Measurements from ENCODE around the gene TNRC18. TPM values are rescaled to one million over a fixed set of nuclear protein-coding genes. Genes with fewer than 3 reads are reported as not detected.

TNRC18 gene
- total RNA-seq, 1 donor from 2014 or later = 43.3 TPM

DNA sequence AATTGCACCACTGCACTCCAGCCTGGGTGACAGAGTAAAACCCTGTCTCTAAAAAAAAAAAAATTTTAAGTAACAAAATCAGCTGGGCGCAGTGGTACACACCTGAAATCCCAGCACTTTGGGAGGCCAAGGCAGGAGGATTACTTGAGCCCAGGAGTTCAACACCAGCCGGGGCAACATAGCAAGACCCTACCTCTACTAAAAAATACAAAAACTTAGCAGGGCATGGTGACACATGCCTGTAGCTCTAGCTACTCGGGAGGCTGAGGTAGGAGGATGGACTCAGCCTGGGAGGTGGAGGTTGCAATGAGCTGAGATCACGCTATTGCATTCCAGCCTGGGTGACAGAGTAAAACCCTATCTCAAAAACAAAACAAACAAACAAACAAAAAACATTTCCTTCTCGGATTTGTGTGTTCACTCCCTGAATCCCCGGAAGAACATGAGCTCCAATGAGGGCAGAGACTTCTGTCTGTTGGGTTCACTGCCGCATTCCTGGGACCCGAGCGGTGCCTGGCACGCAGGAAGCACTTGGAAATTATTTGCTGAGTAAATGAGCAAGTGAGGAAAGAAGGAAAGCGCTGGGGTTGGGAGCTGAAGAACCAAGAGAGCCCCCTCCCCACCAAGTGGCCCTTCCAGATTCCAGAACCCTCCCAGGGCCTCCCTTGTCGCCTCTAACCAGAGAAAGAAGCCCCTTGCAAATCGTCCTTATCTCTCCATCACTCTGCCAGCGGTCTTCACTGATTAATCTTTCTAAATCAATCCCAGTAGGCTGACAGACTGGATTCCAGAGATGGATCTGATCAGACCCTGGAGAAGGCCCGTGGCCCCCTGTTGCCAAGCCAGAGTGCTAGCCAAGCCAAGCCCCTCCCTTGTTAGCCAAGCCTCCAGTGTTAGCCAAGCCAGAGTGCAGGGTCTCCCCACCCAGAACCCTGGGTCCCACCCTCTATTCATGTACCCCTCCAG lies 6.2 kb downstream of the TNRC18 start:
- no peaks in the 10 kb centered on the region for H3K36me3 Mint-ChIP-seq (ENCODE audit: low read depth)
- H3K4me3 Mint-ChIP-seq = no peak overlapping the region
- H3K4me1 Mint-ChIP-seq = peaks cover 8% of the 10 kb centered on the region
- no peaks in the 10 kb centered on the region for H3K9me3 Mint-ChIP-seq
- intact Hi-C loops (cut with micrococcal nuclease) = no loop called here
- peaks cover 61% of the 10 kb centered on the region for H3K27me3 Mint-ChIP-seq
- DNase-seq = no peak
- no peak overlapping the region for H3K27ac Mint-ChIP-seq

DNA sequence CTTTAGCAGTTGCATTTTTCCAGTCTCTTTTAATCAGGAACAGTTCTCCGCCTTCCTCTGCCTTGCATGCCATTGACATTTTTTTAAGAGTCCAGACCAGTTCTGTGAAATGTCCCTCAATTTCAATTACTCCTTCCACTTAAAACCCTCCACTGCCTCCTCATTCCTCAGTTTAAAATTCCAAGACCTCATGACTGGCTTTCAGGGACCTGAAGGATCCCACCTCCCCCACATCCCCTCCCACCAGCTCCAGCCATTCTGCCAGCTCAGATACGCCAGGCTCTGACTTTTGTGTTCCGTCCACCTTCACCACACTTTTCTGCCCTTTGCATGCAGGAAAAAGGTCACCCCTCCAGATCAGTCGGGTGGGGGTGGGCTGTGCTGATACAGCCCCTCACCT lies 8.7 kb downstream of the TNRC18 start:
- intact Hi-C loops (cut with micrococcal nuclease) = no loop called here
- no peak overlapping the region for H3K4me3 Mint-ChIP-seq
- H3K4me1 Mint-ChIP-seq = peaks cover 6% of the 10 kb centered on the region
- no peak for DNase-seq
- H3K9me3 Mint-ChIP-seq = no peaks in the 10 kb centered on the region
- H3K27ac Mint-ChIP-seq = no peak overlapping the region
- peaks cover 59% of the 10 kb centered on the region for H3K27me3 Mint-ChIP-seq
- no peaks in the 10 kb centered on the region for H3K36me3 Mint-ChIP-seq (ENCODE audit: low read depth)

DNA sequence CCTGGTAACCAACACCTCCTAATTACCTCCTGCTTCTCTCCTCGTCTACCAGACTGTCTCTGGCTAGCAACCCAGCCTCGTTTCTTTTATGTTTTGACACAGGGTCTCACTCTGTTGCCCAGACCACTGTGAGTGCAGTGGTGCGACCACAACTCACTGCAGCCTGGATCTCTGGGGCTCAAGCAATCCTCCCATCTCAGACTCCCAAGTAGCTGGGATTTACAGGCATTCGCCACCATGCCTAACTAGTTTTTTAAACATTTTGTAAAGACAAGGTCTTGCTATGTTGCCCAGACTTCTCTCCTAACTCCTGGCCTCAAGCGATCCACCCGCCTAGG lies 10.2 kb downstream of the TNRC18 start:
- Mint-ChIP-seq H3K36me3 (ENCODE audit: low read depth) (no peaks in the 10 kb centered on the region), H3K4me3 (no peak overlapping the region), H3K27ac (no peak overlapping the region), H3K4me1 (peaks cover 2% of the 10 kb centered on the region), H3K27me3 (peaks cover 55% of the 10 kb centered on the region), H3K9me3 (no peaks in the 10 kb centered on the region)
- intact Hi-C loops (cut with micrococcal nuclease) = no loop called here
- no peak for DNase-seq

DNA sequence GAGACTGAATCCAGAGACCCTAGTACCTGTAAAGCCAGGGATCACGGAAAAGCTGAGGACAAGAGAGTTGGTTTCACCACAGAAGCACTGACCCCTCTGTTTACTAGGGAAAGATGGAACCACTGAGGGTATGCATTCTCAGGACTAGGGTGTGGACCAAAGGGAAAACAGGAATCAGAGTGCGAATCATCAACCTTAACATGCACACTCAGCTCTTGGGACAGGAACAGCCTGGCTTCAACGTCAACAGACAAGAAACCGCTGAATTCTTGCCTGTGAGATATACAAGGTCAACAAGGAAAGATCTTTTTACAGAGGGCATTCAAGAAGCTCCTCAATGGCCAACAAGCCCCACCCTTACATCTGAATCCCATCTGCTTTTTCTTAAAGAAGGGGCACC lies 14.9 kb downstream of the TNRC18 start:
- H3K4me1 Mint-ChIP-seq = no peaks in the 10 kb centered on the region
- no peaks in the 10 kb centered on the region for H3K9me3 Mint-ChIP-seq
- no peak for DNase-seq
- no peak overlapping the region for H3K27ac Mint-ChIP-seq
- no peaks in the 10 kb centered on the region for H3K36me3 Mint-ChIP-seq (ENCODE audit: low read depth)
- no peak overlapping the region for H3K4me3 Mint-ChIP-seq
- H3K27me3 Mint-ChIP-seq = peaks cover 29% of the 10 kb centered on the region
- intact Hi-C loops (cut with micrococcal nuclease) = no loop called here

DNA sequence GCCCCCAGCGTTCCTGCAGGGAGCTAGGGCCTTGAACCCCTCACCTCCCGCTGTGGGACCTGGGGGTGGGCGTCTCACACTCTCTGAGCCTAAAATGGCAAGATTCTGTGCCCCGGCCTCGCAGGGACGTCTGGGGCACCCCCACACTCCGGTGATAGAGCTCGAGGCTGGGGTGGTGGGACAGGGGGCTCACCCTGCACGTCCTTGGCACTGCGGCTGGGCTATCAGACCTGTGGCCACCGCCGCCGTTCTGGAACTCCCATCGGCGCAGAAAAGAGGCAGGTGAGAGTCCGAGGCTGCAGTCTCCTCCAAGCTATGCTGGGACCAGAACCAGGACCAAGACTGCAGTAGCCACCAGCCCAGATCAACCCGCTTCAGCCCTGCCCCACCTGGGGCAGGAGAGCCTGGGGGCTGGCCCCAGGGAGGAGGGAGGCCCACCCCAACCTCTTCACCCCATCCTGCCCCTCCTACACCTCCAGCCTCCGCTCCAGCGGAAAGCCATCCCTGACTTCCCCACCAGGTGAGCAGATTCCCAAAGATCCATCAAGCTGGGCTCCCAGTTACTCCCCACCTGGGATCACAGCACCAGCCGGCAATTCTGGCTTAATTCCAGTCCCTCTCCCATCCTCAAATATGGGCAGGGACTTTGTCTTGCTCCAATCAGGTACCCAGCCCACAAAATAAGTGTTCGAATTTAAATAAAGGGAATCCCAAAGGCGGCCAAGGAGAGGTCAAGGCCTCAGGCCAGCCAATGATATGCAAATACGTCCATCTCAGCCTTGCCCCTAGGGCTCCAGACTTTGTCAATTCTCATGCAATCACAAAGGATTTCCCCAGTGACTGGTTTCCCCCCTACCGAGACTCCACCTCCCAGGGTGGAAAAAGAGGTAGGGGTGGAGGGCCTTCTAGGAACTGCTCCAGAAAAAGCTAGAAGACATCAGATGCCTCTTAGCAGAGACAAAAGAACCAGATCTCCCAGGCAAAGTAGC lies 16.4 kb downstream of the TNRC18 start:
- Mint-ChIP-seq H3K27ac (no peak overlapping the region), H3K4me1 (no peaks in the 10 kb centered on the region), H3K4me3 (no peak overlapping the region), H3K27me3 (peaks cover 22% of the 10 kb centered on the region), H3K9me3 (no peaks in the 10 kb centered on the region), H3K36me3 (ENCODE audit: low read depth) (no peaks in the 10 kb centered on the region)
- no peak for DNase-seq
- intact Hi-C loops (cut with micrococcal nuclease) = no loop called here

DNA sequence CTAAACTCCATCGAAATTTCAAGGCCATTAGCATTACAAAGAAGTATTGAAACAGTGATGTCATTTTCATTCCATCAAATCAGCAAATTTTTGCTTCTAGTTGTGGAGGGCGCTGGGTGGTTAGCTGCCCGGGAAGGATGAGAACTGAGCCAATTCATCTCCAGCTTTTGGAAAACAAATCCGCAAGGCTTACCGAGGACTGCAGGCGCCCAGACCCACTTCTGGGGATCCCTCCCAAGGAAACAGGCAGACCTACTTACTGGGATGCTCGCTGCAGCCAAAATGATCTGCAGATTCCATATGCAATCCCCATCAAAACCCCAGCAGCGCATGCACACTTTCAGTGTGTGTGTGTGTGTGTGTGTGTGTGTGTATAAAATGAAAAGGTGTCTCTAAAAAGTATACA lies 19.2 kb downstream of the TNRC18 start:
- H3K27ac Mint-ChIP-seq = no peak overlapping the region
- no peaks in the 10 kb centered on the region for H3K36me3 Mint-ChIP-seq (ENCODE audit: low read depth)
- no peaks in the 10 kb centered on the region for H3K9me3 Mint-ChIP-seq
- peaks cover 3% of the 10 kb centered on the region for H3K4me1 Mint-ChIP-seq
- peaks cover 12% of the 10 kb centered on the region for H3K27me3 Mint-ChIP-seq
- DNase-seq = no peak
- no peak overlapping the region for H3K4me3 Mint-ChIP-seq
- intact Hi-C loops (cut with micrococcal nuclease) = no loop called here

DNA sequence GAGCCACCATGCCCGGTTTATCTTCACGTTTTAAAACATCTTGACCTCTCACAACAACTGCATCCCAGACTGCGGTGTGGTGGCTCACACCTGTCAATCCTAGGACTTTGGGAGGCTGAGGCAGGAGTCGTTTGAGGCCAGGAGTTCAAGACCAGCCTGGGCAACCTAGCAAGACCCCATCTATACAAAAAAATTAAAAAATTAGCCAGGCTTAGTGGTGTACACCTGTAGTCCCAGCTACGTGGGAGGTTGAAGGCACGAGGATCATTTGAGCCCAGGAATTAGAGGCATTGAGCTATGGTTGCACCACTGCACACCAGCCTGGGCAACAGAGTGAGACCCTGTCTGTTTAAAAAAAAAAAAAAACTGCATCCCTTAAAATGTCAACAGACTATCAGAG lies 20.2 kb downstream of the TNRC18 start:
- DNase-seq = no peak
- Mint-ChIP-seq H3K4me3 (no peak overlapping the region), H3K27ac (no peak overlapping the region), H3K36me3 (ENCODE audit: low read depth) (no peaks in the 10 kb centered on the region), H3K9me3 (no peaks in the 10 kb centered on the region), H3K27me3 (peaks cover 5% of the 10 kb centered on the region), H3K4me1 (peaks cover 3% of the 10 kb centered on the region)
- intact Hi-C loops (cut with micrococcal nuclease) = no loop called here

DNA sequence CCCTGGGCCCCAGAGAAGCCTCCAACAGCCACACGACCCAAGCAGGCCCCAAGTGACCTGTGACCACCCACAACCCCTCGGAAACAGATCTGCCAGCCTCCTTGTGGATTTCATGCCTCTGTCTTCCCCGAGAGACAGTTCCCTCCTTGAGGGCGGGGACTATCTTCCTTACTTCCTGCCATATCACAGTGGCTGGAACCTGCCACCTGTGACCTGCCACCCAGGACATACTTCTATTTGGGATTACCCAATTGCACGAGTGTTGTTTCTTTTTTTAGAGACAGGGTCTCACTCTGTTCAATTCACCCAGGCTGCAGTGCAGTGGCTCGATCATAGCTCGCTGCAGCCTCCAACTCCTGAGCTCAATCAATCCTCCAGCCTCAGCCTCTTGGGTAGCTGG lies 25.9 kb downstream of the TNRC18 start:
- peak overlapping the region; percentile 95 for H3K27ac Mint-ChIP-seq
- intact Hi-C loops (cut with micrococcal nuclease) = loop anchor here (1.0 to 10.0 kb wide), 3 partner anchors 27 to 297 kb away; partner anchors contain the start of gene WIPI2
- peak overlapping the region; percentile 83 for H3K4me3 Mint-ChIP-seq
- peaks cover 12% of the 10 kb centered on the region for H3K36me3 Mint-ChIP-seq (ENCODE audit: low read depth)
- peaks cover 25% of the 10 kb centered on the region for H3K4me1 Mint-ChIP-seq
- H3K9me3 Mint-ChIP-seq = no peaks in the 10 kb centered on the region
- no peak for DNase-seq
- no peaks in the 10 kb centered on the region for H3K27me3 Mint-ChIP-seq

DNA sequence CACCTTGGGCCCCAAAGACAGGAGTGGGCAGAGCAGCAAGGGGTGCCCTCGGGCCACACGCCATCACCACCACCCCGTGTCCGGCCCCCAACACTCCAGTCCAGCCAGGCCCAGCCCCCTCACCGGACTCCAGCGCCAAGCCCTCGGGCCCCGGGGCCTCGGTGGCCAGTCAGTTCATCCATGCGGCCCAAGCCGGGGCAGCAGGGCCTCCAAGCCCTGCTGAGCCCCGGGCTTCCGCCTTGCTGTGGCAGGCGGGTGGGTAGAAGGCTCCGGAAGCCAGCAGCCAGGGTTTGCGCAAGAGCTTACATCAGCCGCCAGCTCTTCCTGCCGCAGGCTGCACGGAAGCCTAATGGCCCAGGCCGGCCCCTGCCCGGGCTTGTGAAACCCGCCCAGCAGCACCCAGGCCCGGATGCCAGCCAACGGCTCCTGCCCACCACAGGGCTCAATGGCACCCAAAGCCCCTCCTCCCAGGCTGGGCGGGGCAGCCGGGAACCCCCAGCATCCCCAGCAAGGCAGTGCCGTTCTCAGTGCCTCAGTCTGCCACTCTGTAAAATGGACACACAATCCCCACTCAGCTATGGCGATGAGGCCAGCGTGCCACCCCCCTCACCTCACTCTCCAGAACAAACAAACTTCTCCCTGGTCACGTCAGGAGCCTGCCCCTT lies 26.5 kb downstream of the TNRC18 start:
- H3K4me1 Mint-ChIP-seq = peaks cover 25% of the 10 kb centered on the region
- no peaks in the 10 kb centered on the region for H3K27me3 Mint-ChIP-seq
- H3K27ac Mint-ChIP-seq = peak overlapping the region; percentile 95
- no peaks in the 10 kb centered on the region for H3K9me3 Mint-ChIP-seq
- H3K4me3 Mint-ChIP-seq = peak overlapping the region; percentile 83
- H3K36me3 Mint-ChIP-seq (ENCODE audit: low read depth) = peaks cover 15% of the 10 kb centered on the region
- peak; percentile 95 for DNase-seq
- intact Hi-C loops (cut with micrococcal nuclease) = loop anchor here (1.0 to 10.0 kb wide), 3 partner anchors 28 to 298 kb away; partner anchors contain the start of gene WIPI2

DNA sequence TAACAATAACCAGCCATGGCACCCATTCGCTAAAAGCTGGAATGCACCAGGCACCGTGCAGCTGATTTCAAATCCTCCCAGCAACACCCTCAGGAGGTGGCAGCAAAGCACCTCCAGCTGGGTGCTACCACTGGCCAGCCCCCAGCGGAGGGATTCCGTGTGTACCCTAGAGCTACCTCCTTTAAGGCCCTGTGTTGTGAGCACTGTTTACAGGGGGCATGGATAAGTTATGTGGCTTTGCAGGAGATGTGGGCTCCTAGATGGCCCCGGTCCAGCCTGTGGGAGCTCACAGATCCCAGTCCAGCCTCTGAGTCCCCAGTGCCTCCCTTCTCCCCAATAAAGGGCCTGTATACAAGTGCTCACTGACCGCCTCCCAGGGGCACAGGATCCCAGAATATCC lies 27.1 kb downstream of the TNRC18 start:
- no peaks in the 10 kb centered on the region for H3K9me3 Mint-ChIP-seq
- peak overlapping the region; percentile 95 for H3K27ac Mint-ChIP-seq
- DNase-seq = peak; percentile 86
- H3K4me1 Mint-ChIP-seq = peaks cover 25% of the 10 kb centered on the region
- peaks cover 18% of the 10 kb centered on the region for H3K36me3 Mint-ChIP-seq (ENCODE audit: low read depth)
- H3K27me3 Mint-ChIP-seq = no peaks in the 10 kb centered on the region
- intact Hi-C loops (cut with micrococcal nuclease) = loop anchor here (2.0 to 10.0 kb wide), 2 partner anchors 28 to 298 kb away; no protein-coding TSS in a partner anchor
- H3K4me3 Mint-ChIP-seq = peak overlapping the region; percentile 83

DNA sequence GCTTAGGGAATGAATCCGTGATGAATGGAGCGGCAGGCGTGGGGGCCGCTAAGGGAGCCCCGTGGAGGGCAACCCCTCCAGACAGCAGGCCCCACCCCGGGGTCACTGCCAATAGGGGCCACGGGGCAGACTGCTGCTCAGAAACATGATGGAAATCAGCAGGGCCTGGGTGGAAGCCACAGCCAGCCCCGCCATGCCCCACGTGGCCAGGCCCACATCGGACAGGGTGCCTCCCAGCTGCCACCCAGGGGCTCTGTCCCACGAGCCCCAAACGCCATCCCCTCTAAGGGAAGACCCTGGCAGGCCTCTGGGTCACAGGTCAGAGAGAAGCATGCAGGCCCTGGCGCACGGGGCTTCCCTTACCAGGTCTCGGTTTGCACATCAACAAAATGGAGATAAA lies 28.4 kb downstream of the TNRC18 start:
- Mint-ChIP-seq H3K4me3 (peak overlapping the region; percentile 83), H3K36me3 (ENCODE audit: low read depth) (peaks cover 24% of the 10 kb centered on the region), H3K4me1 (peaks cover 22% of the 10 kb centered on the region), H3K27me3 (no peaks in the 10 kb centered on the region), H3K27ac (no peak overlapping the region), H3K9me3 (no peaks in the 10 kb centered on the region)
- intact Hi-C loops (cut with micrococcal nuclease) = loop anchor here (10.0 kb wide), 1 partner anchor 300 kb away; no protein-coding TSS in a partner anchor
- DNase-seq = no peak

DNA sequence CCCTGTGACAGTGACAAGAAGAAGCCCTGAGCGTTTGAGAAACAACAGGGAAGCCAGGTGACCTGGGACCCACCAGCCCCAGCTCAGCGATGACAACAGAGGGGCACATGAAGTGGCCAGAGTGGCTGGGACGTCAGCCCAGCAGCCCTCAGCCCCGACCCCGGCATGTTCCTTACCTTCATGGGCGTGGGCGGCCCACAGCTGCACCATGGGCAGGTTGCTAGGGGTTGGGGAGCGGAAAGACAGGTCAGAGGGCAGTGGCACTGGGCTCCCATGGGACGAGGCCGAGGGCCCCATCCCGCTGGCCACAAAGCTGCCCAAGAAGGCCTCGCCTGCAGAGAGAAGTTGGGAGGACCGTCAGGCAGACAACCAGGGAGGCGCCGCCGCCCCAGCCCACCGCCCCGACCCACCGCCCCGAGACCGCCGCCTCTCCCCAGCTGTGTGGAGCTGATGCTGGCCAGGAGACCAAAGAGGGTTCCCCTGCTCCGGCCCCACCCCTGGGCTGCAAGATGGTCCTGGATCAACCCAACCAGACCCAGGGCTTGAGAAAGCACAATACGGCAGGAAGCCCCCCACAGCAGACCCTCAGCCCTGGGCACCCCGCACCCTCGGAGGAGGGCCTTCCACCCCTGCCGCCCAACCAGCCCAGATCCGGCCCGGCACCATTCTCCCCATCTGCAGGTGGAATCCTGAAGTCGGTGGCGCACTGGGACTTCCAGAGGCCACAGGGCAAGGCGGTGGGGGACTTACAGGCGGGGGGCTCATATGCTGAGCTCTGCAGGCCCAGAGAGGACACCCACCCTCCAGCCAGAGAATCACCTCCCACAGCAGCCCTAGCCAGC lies 29.1 kb downstream of the TNRC18 start:
- no peaks in the 10 kb centered on the region for H3K9me3 Mint-ChIP-seq
- no peak overlapping the region for H3K27ac Mint-ChIP-seq
- no peak overlapping the region for H3K4me3 Mint-ChIP-seq
- no peak for DNase-seq
- peaks cover 30% of the 10 kb centered on the region for H3K36me3 Mint-ChIP-seq (ENCODE audit: low read depth)
- H3K27me3 Mint-ChIP-seq = no peaks in the 10 kb centered on the region
- intact Hi-C loops (cut with micrococcal nuclease) = loop anchor here (10.0 kb wide), 1 partner anchor 300 kb away; no protein-coding TSS in a partner anchor
- peaks cover 22% of the 10 kb centered on the region for H3K4me1 Mint-ChIP-seq
